ENCODE data around the gene ACTG2.

Gene ACTG2

DNA sequence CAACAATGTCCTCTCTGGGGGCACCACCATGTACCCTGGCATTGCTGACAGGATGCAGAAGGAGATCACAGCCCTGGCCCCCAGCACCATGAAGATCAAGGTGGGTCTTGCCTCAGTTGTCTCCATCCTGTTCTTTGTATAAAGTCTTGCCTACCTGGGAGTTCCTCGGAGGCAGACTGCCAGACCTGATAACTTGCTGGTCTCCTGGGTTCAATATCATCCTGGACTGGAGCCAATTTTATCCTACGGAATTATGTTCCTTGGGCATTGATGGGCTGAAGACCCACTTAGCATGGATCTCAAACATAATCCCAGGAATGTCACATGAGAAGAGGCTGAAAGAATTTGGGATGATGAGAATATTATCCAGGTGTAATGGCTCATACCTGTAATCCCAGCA is 23.9 kb downstream of the ACTG2 start:
- H3K4me3 ChIP-seq (ENCODE audit: low read depth, low read length): no peak overlapping the region
- TF ChIP-seq, protein P1, sequence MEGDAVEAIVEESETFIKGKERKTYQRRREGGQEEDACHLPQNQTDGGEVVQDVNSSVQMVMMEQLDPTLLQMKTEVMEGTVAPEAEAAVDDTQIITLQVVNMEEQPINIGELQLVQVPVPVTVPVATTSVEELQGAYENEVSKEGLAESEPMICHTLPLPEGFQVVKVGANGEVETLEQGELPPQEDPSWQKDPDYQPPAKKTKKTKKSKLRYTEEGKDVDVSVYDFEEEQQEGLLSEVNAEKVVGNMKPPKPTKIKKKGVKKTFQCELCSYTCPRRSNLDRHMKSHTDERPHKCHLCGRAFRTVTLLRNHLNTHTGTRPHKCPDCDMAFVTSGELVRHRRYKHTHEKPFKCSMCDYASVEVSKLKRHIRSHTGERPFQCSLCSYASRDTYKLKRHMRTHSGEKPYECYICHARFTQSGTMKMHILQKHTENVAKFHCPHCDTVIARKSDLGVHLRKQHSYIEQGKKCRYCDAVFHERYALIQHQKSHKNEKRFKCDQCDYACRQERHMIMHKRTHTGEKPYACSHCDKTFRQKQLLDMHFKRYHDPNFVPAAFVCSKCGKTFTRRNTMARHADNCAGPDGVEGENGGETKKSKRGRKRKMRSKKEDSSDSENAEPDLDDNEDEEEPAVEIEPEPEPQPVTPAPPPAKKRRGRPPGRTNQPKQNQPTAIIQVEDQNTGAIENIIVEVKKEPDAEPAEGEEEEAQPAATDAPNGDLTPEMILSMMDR (IDR thresholded peaks at IDR 0.05; ENCODE audit: borderline replicate concordance, insufficient read depth, low read depth, low read length): no peak

DNA sequence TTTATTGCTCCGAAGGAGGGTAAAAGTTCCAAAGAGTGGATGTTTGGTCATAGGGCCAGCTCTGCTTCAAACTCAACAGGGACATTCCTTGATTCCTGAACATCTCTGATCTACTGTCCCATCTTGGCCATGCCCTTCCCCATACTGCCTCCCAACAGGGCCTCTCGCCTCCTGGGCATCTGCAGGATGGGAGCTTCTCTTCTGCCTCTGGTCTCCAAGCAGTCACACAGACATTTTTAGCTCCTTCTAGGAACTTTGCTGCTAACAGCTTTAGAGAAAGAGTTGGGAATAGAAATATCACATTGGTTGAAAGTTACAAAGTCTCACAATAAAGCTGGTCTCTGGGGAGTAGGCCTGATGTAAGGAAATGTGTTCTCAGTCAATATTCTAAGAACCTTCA is 24.5 kb downstream of the ACTG2 start:
- TF ChIP-seq, protein P1 (IDR thresholded peaks at IDR 0.05; ENCODE audit: borderline replicate concordance, insufficient read depth, low read depth, low read length): no peak
- no peak overlapping the region for H3K4me3 ChIP-seq (ENCODE audit: low read depth, low read length)

DNA sequence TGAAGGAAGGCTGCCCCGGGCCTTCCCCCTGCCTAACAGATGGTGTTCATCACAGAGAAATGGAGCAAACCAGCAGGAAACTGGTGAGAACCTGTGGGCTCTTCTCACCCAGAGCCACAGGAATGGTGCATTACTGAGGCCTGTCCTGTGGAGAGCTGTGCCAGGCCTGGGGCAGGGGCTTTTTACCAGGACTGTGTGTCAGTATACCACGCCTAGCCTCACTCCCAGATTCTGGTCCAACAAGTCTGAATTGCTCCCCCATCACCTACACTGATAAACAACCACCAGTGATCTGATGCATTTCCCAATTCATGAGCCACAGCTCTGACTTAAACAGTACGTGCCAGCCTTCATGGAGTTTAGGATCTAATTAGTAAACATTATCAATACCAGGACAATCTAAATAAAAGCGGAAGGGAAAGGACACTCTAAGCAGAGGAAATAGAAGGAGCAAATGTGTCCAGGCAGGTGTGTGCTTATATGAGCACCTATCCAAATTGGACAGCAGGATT is 24.9 kb downstream of the ACTG2 start:
- TF ChIP-seq, protein P1 (IDR thresholded peaks at IDR 0.05; ENCODE audit: borderline replicate concordance, insufficient read depth, low read depth, low read length): no peak

DNA sequence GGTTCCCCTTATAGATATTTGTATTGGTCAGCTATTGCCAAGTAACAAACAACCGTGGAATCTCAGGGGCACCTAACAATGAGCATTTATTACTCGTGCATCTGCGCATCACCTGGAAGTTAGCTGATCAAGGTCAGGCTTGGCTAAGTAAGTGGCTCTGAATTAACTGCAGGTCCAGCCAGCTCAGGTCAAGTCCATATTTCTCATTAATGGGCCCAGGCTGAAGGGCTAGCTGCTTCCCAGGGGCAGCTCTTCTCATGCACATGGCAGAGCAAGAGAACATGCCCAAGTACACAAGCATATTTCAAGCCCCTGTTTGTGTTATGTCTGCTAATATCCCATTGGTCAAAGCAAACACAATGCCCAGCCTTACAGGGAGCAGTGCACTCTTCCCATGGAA is 26.0 kb downstream of the ACTG2 start:
- TF ChIP-seq, protein P1 (IDR thresholded peaks at IDR 0.05; ENCODE audit: borderline replicate concordance, insufficient read depth, low read depth, low read length): no peak
- no peak overlapping the region for H3K4me3 ChIP-seq (ENCODE audit: low read depth, low read length)

More for the DNA sequence above, 24.9 kb downstream of the ACTG2 start:
- no peak overlapping the region for H3K4me3 ChIP-seq (ENCODE audit: low read depth, low read length)

DNA sequence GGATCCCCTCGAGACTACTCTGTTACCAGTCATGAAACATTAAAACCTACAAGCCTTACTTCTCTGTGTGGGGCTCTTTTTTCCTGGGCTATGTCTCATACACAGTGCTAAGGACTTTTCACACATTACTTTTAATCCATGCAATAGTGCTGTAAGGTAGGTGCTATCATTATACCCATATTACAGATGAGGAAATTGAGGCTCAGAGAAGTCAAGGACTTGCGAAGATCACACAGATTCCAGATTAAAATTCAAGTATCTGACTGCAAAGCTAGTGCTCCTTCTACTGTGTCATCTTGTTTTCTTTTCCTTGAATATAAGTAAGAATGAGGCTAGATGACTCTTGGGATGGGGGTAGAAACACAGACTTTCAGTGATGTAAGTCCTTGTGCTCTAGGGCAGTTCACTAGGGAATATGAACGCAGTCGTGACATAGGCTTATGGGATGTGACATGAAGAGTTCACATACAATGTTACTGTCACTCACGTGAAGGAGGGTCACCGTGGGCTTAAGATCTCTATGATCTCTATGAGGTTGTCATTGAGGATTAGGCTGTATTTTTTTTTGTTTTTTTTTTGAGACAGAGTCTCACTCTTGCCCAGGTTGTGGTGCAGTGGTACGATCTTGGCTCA is 26.9 kb downstream of the ACTG2 start:
- H3K4me3 ChIP-seq (ENCODE audit: low read depth, low read length): no peak overlapping the region
- TF ChIP-seq, protein P1 (IDR thresholded peaks at IDR 0.05; ENCODE audit: borderline replicate concordance, insufficient read depth, low read depth, low read length): no peak

DNA sequence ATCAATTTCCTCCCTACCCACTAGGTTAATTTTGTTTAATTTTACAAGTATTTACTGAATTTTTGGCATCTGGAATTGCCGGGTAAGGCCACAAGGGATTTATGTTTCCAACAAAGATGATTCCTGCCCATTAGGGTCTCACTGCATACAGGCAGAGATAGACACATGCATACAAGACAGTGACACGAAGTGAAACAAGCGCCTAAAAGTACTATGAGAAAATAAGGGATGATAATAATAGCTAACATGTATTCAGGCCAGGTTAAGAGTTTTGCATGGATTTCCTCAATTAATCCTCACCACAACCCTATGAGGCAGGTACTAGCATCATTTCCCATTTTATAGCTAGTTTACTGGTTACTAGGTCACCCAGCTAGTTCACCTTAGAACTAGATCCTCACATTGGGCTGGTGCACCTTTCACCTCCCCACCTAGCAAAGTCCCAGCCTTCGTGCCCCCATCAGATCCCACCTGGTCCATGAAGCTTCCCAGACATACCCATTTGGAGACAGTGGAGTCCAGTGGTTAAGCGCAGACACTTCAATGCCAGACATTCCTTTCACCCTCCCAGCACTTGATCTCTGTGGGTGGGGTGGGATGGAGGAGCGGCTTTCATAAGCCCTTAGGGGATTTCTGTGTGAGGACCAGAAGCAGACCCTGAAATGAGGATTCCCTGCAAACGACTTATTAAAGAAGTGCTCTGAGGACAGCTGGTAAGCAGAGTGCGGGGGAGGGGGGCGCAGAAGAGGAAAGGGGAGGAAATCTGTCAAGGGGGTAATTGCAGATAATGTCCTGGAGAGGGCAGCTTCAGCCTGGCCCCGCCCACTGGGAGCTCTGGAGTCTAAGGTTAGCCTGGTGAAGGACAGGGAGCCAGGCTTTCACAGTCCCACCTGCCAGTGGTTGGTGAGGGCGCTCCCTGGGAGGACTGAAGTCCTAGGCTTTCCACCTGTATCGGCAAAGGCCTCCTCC is 28.1 kb downstream of the ACTG2 start:
- H3K4me3 ChIP-seq (ENCODE audit: low read depth, low read length): no peak overlapping the region
- TF ChIP-seq, protein P1 (IDR thresholded peaks at IDR 0.05; ENCODE audit: borderline replicate concordance, insufficient read depth, low read depth, low read length): peak; percentile 31; the same call in 1 of the 2 replicates

Data from GM12875 (cell line).